B cell (primary cell): ENCODE results near the gene ESYT2. TPM values are rescaled to one million over a fixed set of nuclear protein-coding genes. Genes with fewer than 3 reads are reported as not detected.

ENCODE experiments used
- ATAC-seq: fragments of 200-7000 bp; cut with Tn5 transposase; one replicate; pipeline ENCODE4 v1.10.0; 2021; ENCODE audit warnings: low read depth, mild to moderate bottlenecking, moderate number of reproducible peaks, moderate library complexity
- CTCF ChIA-PET: fragments of 350-600 bp; sonication (Branson Sonifier 250); formaldehyde crosslinking; loops from one replicate; lab custom pipeline; 2021; ENCODE audit warnings: antibody characterized with exemption, inconsistent platforms; lab: Charles Lee
- POLR2A ChIA-PET: fragments of 350-600 bp; sonication (Branson Sonifier 250); formaldehyde crosslinking; loops from one replicate; lab custom pipeline; 2021; ENCODE audit warnings: antibody characterized with exemption; lab: Charles Lee
- DNase-seq: peaks from one replicate; pipeline ENCODE4 v3.0.0; 2013
- H2AFZ ChIP-seq: 2 replicates; pipeline ENCODE4 v1.6.1; 2012; ENCODE audit warnings: mild to moderate bottlenecking, low read depth, low read length; ENCODE audit not compliant: insufficient read depth, poor library complexity, severe bottlenecking
- H3K27ac ChIP-seq, 2 donors: 1 replicate in 1 of 2; 2 replicates in 1 of 2; pipeline ENCODE4 v1.5.1; 2012 to 2013; ENCODE audit warnings: low read length in 2 of 2, mild to moderate bottlenecking in 2 of 2, moderate library complexity in 1 of 2
- H3K27me3 ChIP-seq, 4 experiments: fragments of 200-600 bp in 1 of 4; sonication (generic) in 1 of 4; replicated peaks in 1 of 4; 1 replicate in 2 of 4; 2 replicates in 2 of 4; pipeline versions ENCODE4 v1.6.1 to v1.7.0; 2013 to 2016; ENCODE audit warnings: low read length in 3 of 4, mild to moderate bottlenecking in 2 of 4, mixed read lengths in 1 of 4, moderate library complexity in 1 of 4; ENCODE audit not compliant: insufficient read depth in 4 of 4, control insufficient read depth in 3 of 4; ENCODE audit errors: control extremely low read depth in 1 of 4
- H3K36me3 ChIP-seq, 2 experiments: replicated peaks in 1 of 2; 1 replicate in 1 of 2; 2 replicates in 1 of 2; pipeline versions ENCODE4 v1.6.1 to v1.7.1; 2013; ENCODE audit warnings: low read length in 1 of 2; ENCODE audit not compliant: insufficient read depth in 2 of 2, control insufficient read depth in 1 of 2; ENCODE audit errors: control extremely low read depth in 1 of 2, extremely low read depth in 1 of 2
- H3K4me1 ChIP-seq, 2 donors: fragments of 200-600 bp in 1 of 2; sonication (generic) in 1 of 2; 1 replicate in 1 of 2; 2 replicates in 1 of 2; pipeline versions ENCODE4 v1.5.1 to v1.6.1; 2013 to 2017; ENCODE audit warnings: low read length in 2 of 2; ENCODE audit not compliant: control insufficient read depth in 2 of 2, insufficient read depth in 2 of 2
- H3K4me2 ChIP-seq: replicated peaks from 2 replicates; pipeline ENCODE3; 2012; ENCODE audit warnings: mild to moderate bottlenecking, low read depth, low read length; ENCODE audit not compliant: poor library complexity, severe bottlenecking
- H3K4me3 ChIP-seq, 5 experiments: fragments of 200-600 bp in 1 of 5; sonication (generic) in 1 of 5; 1 replicate in 3 of 5; 2 replicates in 2 of 5; pipeline versions ENCODE4 v1.5.1 to v1.7.0; 2011 to 2016; ENCODE audit warnings: low read length in 4 of 5, mild to moderate bottlenecking in 4 of 5, low read depth in 2 of 5, control low read depth in 1 of 5, moderate library complexity in 1 of 5; ENCODE audit not compliant: insufficient read depth in 1 of 5; ENCODE audit errors: control extremely low read depth in 1 of 5, extremely low read depth in 1 of 5
- H3K79me2 ChIP-seq: fragments of 200-600 bp; sonication (generic); one replicate; pipeline ENCODE4 v1.6.0; 2016; ENCODE audit warnings: low read length; ENCODE audit not compliant: control insufficient read depth, insufficient read depth
- H3K9ac ChIP-seq: fragments of 200-600 bp; sonication (generic); 2 replicates; pipeline ENCODE4 v1.6.1; 2017; ENCODE audit warnings: mild to moderate bottlenecking, low read length, moderate library complexity
- H3K9me3 ChIP-seq, 3 donors: one replicate each; pipeline versions ENCODE4 v1.6.1 to v1.7.1; 2013; ENCODE audit warnings: low read length in 2 of 3; ENCODE audit not compliant: control insufficient read depth in 2 of 3, insufficient read depth in 1 of 3; ENCODE audit errors: control extremely low read depth in 1 of 3
- H4K20me1 ChIP-seq: 2 replicates; pipeline ENCODE4 v1.6.0; 2012; ENCODE audit warnings: mild to moderate bottlenecking, low read length; ENCODE audit not compliant: insufficient read depth, control insufficient read depth, poor library complexity, severe bottlenecking
- H3K27ac Mint-ChIP-seq: one replicate; pipeline ENCODE4 v1.8.0; 2021; ENCODE audit warnings: mixed read lengths
- H3K27me3 Mint-ChIP-seq: one replicate; pipeline ENCODE4 v1.8.0; 2021; ENCODE audit warnings: mixed read lengths
- H3K4me1 Mint-ChIP-seq: one replicate; pipeline ENCODE4 v1.8.0; 2021; ENCODE audit warnings: mixed read lengths
- H3K4me3 Mint-ChIP-seq: one replicate; pipeline ENCODE4 v1.8.0; 2021; ENCODE audit warnings: mixed read lengths
- H3K9me3 Mint-ChIP-seq: one replicate; pipeline ENCODE4 v1.8.0; 2022; ENCODE audit warnings: mixed read lengths; ENCODE audit not compliant: insufficient read depth
- CTCF ChIP-seq: fragments of 200-600 bp; IDR thresholded peaks from one replicate; pipeline ENCODE4 v1.8.0; 2022; ENCODE audit warnings: antibody characterized with exemption, mild to moderate bottlenecking
- EZH2 ChIP-seq: IDR thresholded peaks from 2 replicates; pipeline ENCODE4 v1.6.1; 2012; ENCODE audit warnings: borderline replicate concordance, low read depth, mild to moderate bottlenecking, moderate library complexity, low read length; ENCODE audit not compliant: insufficient read depth, poor library complexity, severe bottlenecking
- WGBS: methylation state at CpG from one replicate; pipeline ENCODE4 v1.1.5; 2013; ENCODE audit warnings: missing lambda C conversion rate; ENCODE audit not compliant: insufficient coverage; 5-methylcytosine and 5-hydroxymethylcytosine counted together
- intact Hi-C: fragments of 100-400 bp; cut with micrococcal nuclease; formaldehyde crosslinking; loops from one replicate; pipeline ENCODE4 v1.10.0; 2022
- polyA plus RNA-seq: library from polyadenylated mRNA; depleted of rRNA; stranded (reverse); fragments of >200 nt; gene quantifications from 2 replicates; pipeline ENCODE4 v1.2.3, GENCODE V29; 2012
- total RNA-seq, 2 donors: library from RNA; stranded (reverse); fragments of 120-200 nt in 1 of 2; gene quantifications; 1 replicate in 1 of 2; 2 replicates in 1 of 2; pipeline versions ENCODE4 v1.2.3 to v1.2.4, GENCODE V29; 2013 to 2022

The ESYT2 gene
- total and polyA plus RNA-seq, 2 donors (not counting 1 experiment from before 2014, with no cell fraction given): 12.0 to 34.2 TPM

GRCh38 chr7:158758586-158759244, 70.6 kb downstream of the ESYT2 start:
- H3K4me1 ChIP-seq: no peaks in the 10 kb centered on the region
- Mint-ChIP-seq H3K9me3 (no peaks in the 10 kb centered on the region), H3K27me3 (no peaks in the 10 kb centered on the region), H3K4me1 (no peaks in the 10 kb centered on the region), H3K4me3 (no peak overlapping the region), H3K27ac (no peak overlapping the region)
- H3K9ac ChIP-seq: no peak overlapping the region
- DNase-seq (no peak), ATAC-seq (no peak)
- intact Hi-C loops: no loop called here
- no peaks in the 10 kb centered on the region for H4K20me1 ChIP-seq
- H3K79me2 ChIP-seq: no peaks in the 10 kb centered on the region
- H3K4me2 ChIP-seq: no peak overlapping the region
- TF ChIP-seq EZH2 (no peak), CTCF (no peak)
- H3K9me3 ChIP-seq: no peaks in the 10 kb centered on the region
- CTCF ChIA-PET: interaction anchor here (0.6 kb wide), 1 partner anchor 126 kb away, joined by 3 read pairs; no protein-coding TSS in a partner anchor
- POLR2A ChIA-PET: no interaction called here
- peaks cover 8 to 43% of the 10 kb centered on the region in 2 experiments for H3K36me3 ChIP-seq
- H3K27me3 ChIP-seq: no peaks in the 10 kb centered on the region
- no peak overlapping the region for H3K4me3 ChIP-seq
- no peak overlapping the region for H3K27ac ChIP-seq
- no peak overlapping the region for H2AFZ ChIP-seq
- 95% methylated on average over 11 of the region's 16 CpGs for WGBS

GRCh38 chr7:158757404-158757989, 71.8 kb downstream of the ESYT2 start:
- 98% methylated on average over 9 of the region's 16 CpGs for WGBS

More at GRCh38 chr7:158757404-158757989, 71.8 kb downstream of the ESYT2 start:
- Histone ChIP-seq H2AFZ (no peak overlapping the region), H3K4me1 (no peaks in the 10 kb centered on the region), H3K4me2 (no peak overlapping the region), H3K9ac (no peak overlapping the region), H3K36me3 (peaks cover 8 to 41% of the 10 kb centered on the region in 2 experiments), H4K20me1 (no peaks in the 10 kb centered on the region), H3K79me2 (no peaks in the 10 kb centered on the region), H3K27ac (no peak overlapping the region), H3K27me3 (no peaks in the 10 kb centered on the region), H3K4me3 (no peak overlapping the region), H3K9me3 (no peaks in the 10 kb centered on the region)
- DNase-seq (no peak), ATAC-seq (no peak)
- no peaks in the 10 kb centered on the region for H3K4me1 Mint-ChIP-seq
- no peaks in the 10 kb centered on the region for H3K9me3 Mint-ChIP-seq
- H3K27me3 Mint-ChIP-seq: no peaks in the 10 kb centered on the region
- H3K27ac Mint-ChIP-seq: no peak overlapping the region
- ChIA-PET CTCF (no interaction called here), POLR2A (no interaction called here)
- intact Hi-C loops: no loop called here
- H3K4me3 Mint-ChIP-seq: no peak overlapping the region
- no peak for TF ChIP-seq EZH2
- TF ChIP-seq CTCF: no peak
